HG03045 (cell line): Measurements from ENCODE around the gene PPP1R3E.

Experiments used
- ATAC-seq: cut with Tn5 transposase; IDR thresholded peaks from one replicate; pipeline ENCODE4 v1.9.1; 2021; ENCODE audit warnings: mild to moderate bottlenecking, moderate library complexity; ENCODE audit not compliant: unreplicated experiment

The PPP1R3E gene

DNA sequence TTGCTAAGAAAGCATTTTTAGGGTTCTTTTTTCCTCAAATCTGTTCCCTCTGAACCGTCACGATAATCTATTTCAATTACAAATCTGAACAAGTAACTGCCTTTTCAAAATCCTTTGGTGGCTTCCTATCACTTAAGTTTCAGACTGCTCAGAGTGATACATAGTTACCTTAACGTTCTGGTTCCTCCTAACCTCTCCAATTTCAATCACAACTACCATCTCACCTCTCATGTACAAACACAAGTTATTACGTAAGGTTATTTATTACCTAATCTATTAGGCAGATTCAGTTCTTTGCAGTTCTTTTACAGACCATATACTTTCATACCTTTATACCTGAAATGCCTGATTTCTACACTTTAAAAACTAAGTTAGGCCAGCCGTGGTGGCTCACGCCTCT lies 52.8 kb downstream of the PPP1R3E start:
- ATAC-seq: no peak

DNA sequence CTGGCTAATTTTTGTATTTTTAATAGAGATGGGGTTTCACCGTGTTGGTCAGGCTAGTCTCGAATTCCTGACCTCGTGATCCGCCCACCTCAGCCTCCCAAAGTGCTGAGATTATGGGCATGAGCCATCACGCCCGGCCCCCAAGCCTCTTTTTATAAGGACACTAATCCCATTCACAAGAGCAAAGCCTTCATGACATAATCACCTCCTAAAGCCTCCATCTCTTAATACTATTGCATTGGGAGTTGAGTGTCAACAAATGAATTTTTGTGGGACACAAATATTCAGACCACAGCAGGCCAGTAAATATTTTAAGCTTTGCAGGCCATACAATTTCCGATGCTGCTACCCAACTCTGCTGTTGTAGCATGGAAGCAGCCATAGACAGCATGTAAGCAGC lies 54.1 kb downstream of the PPP1R3E start:
- no peak for ATAC-seq
